OCI-M1 (cell line): ENCODE results near the gene NPTXR.
A peak's percentile ranks its signal among the peaks of the same experiment; 100 is the strongest.
"Not testable (repeated sequence)": the region's sequence is repeated elsewhere in the genome, so short reads cannot be mapped to it uniquely, and the experiment has no call there.

ENCODE experiments used
- DNase-seq: peaks from one replicate; lab custom pipeline; 2025; lab: John Stamatoyannopoulos, UW

The NPTXR gene

GRCh38 chr22:38832005-38832978, 11.5 kb downstream of the NPTXR start:
- DNase-seq: no peak

GRCh38 chr22:38831166-38831945, 12.5 kb downstream of the NPTXR start:
- no peak for DNase-seq

GRCh38 chr22:38830845-38831108, 13.1 kb downstream of the NPTXR start:
- no peak for DNase-seq

GRCh38 chr22:38830026-38830844, 13.6 kb downstream of the NPTXR start:
- DNase-seq: no peak

- no peak for DNase-seq
Observed at GRCh38 chr22:38829485-38829884, 14.3 kb downstream of the NPTXR start.

GRCh38 chr22:38828616-38829205, 15.1 kb downstream of the NPTXR start:
- no peak for DNase-seq

- no peak for DNase-seq
Observed at GRCh38 chr22:38828191-38828590, 15.6 kb downstream of the NPTXR start.

GRCh38 chr22:38827510-38827909, 16.3 kb downstream of the NPTXR start:
- DNase-seq: no peak

- DNase-seq: no peak
Observed at GRCh38 chr22:38826801-38827200, 17.0 kb downstream of the NPTXR start.

GRCh38 chr22:38826386-38826785, 17.4 kb downstream of the NPTXR start:
- no peak for DNase-seq

- DNase-seq: peak; percentile 85
Observed at GRCh38 chr22:38824585-38824984, 19.2 kb downstream of the NPTXR start.

- no peak for DNase-seq
Observed at GRCh38 chr22:38823637-38824036, 20.2 kb downstream of the NPTXR start.

- no peak for DNase-seq
Observed at GRCh38 chr22:38823076-38823475, 20.8 kb downstream of the NPTXR start.

- no peak for DNase-seq
Observed at GRCh38 chr22:38820020-38820419, 23.8 kb downstream of the NPTXR start.

GRCh38 chr22:38819387-38819940, 24.4 kb downstream of the NPTXR start:
- no peak for DNase-seq

- DNase-seq: no peak
Observed at GRCh38 chr22:38817196-38817595, 26.6 kb downstream of the NPTXR start.

GRCh38 chr22:38815842-38816241, 28.0 kb downstream of the NPTXR start:
- no peak for DNase-seq

GRCh38 chr22:38811241-38811640, 32.6 kb downstream of the NPTXR start:
- no peak for DNase-seq

- not testable (repeated sequence) for DNase-seq
Observed at GRCh38 chr22:38805041-38805593, 38.7 kb downstream of the NPTXR start.

GRCh38 chr22:38802671-38803121, 41.1 kb downstream of the NPTXR start:
- DNase-seq: no peak
